HG02970 (cell line): Measurements from ENCODE around the gene PTPRQ.

Source experiments
- ATAC-seq: cut with Tn5 transposase; IDR thresholded peaks from one replicate; pipeline ENCODE4 v1.9.1; 2021; ENCODE audit warnings: mild to moderate bottlenecking, moderate library complexity, moderate number of reproducible peaks; ENCODE audit not compliant: unreplicated experiment, low FRiP score

The PTPRQ gene

GRCh38 chr12:80556566-80556965, 112.5 kb downstream of the PTPRQ start:
- ATAC-seq, result no peak

GRCh38 chr12:80559766-80560165, 115.7 kb downstream of the PTPRQ start:
- ATAC-seq, result no peak

- ATAC-seq, result no peak
Observed at GRCh38 chr12:80565271-80565670, 121.2 kb downstream of the PTPRQ start.

- no peak for ATAC-seq
Observed at GRCh38 chr12:80567401-80567800, 123.4 kb downstream of the PTPRQ start.

- no peak for ATAC-seq
Observed at GRCh38 chr12:80576641-80577418, 132.8 kb downstream of the PTPRQ start.

GRCh38 chr12:80580254-80580653, 136.2 kb downstream of the PTPRQ start:
- ATAC-seq, result no peak

- ATAC-seq, result no peak
Observed at GRCh38 chr12:80581783-80582182, 137.7 kb downstream of the PTPRQ start.

GRCh38 chr12:80582431-80582830, 138.4 kb downstream of the PTPRQ start:
- no peak for ATAC-seq

GRCh38 chr12:80589077-80589476, 145.0 kb downstream of the PTPRQ start:
- ATAC-seq, result no peak

- ATAC-seq, result no peak
Observed at GRCh38 chr12:80590085-80590484, 146.1 kb downstream of the PTPRQ start.

GRCh38 chr12:80593766-80594165, 149.7 kb downstream of the PTPRQ start:
- no peak for ATAC-seq

GRCh38 chr12:80596509-80596908, 152.5 kb downstream of the PTPRQ start:
- no peak for ATAC-seq

GRCh38 chr12:80598004-80598606, 154.1 kb downstream of the PTPRQ start:
- no peak for ATAC-seq

GRCh38 chr12:80602455-80602854, 158.4 kb downstream of the PTPRQ start:
- no peak for ATAC-seq

- ATAC-seq, result no peak
Observed at GRCh38 chr12:80607361-80608135, 163.5 kb downstream of the PTPRQ start.

GRCh38 chr12:80617733-80618132, 173.7 kb downstream of the PTPRQ start:
- no peak for ATAC-seq

- no peak for ATAC-seq
Observed at GRCh38 chr12:80620281-80620680, 176.2 kb downstream of the PTPRQ start.

GRCh38 chr12:80622271-80622670, 178.2 kb downstream of the PTPRQ start:
- no peak for ATAC-seq

- ATAC-seq, result no peak
Observed at GRCh38 chr12:80625051-80625450, 181.0 kb downstream of the PTPRQ start.

- ATAC-seq, result no peak
Observed at GRCh38 chr12:80625901-80626300, 181.9 kb downstream of the PTPRQ start.

GRCh38 chr12:80627782-80628181, 183.7 kb downstream of the PTPRQ start:
- ATAC-seq, result no peak
